NCI-H2081 (cell line): Measurements from ENCODE around the gene HAVCR1.
"Not testable (repeated sequence)": the region's sequence is repeated elsewhere in the genome, so short reads cannot be mapped to it uniquely, and the experiment has no call there.

Experiments used
- DNase-seq, 2 experiments: peaks; one replicate each; lab custom pipeline; 2025; lab: John Stamatoyannopoulos, UW

Gene HAVCR1

GRCh38 chr5:157059093-157059539, at the start of gene HAVCR1:
Gene HAVCR1 (minus strand): TSS chr5:157059116. CDS start chr5:157057943, 1,173 bp downstream.
- DNase-seq, result no peak

GRCh38 chr5:157107508-157107907, 48.6 kb upstream of the HAVCR1 start:
- DNase-seq, result no peak

- no peak for DNase-seq
Measured at GRCh38 chr5:157106630-157107461, 47.9 kb upstream of the HAVCR1 start.

GRCh38 chr5:157100140-157100679, 41.3 kb upstream of the HAVCR1 start:
- DNase-seq, result no peak

DNA sequence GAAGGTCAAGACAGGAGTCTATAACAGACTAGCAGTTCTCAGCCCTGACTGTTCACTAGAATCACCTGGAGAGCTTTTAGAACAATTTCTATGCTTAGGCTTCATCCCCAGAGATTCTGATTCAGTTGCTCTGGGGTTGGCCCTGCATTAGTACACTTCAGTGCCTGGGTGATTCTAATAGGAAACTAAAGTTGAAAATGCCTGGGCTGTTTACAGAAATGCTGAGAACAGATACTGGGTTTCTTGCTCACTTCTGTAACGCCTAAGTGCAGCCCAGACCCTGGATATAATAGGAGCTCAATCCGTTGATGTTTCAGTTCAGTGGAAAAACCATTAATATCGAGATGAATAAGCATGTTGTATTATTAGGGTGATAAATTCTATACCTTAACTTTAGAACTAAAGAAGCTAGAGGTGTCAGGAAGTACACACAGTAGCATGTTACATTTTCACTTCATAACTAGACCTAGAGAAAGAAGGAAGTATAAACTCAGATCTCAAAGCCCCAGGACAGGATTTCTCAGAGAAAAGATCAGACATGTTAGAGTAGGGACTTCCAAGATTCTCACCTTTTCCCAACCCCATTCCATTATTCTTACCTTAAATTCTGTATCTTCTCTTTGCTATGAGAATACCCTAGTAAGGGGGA, 29.6 kb upstream of the HAVCR1 start:
- no peak for DNase-seq

GRCh38 chr5:157086751-157087359, 27.9 kb upstream of the HAVCR1 start:
- no peak for DNase-seq

DNA sequence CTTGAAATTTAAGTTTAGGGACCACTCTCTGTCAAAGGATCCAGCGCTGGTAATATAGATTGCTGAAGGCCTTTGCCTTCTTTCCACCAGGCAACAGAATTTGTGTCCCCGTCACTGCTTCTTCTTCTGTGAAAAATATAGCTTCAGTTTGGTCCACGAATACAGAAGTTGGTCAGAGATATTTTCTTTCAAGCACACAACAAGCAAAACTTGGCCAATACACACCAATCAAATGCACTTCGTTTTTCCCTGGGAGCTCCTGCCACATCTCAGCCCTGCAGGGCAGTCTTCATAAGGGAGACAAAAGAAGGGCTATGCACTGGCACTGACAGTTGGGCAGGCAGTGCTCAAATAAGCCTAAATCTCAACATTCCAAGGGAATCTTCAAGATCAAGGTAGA, 27.0 kb upstream of the HAVCR1 start:
- DNase-seq, result no peak

- DNase-seq, result no peak
Measured at GRCh38 chr5:157080286-157080685, 21.4 kb upstream of the HAVCR1 start.

- DNase-seq, result no peak
Measured at GRCh38 chr5:157076558-157076957, 17.6 kb upstream of the HAVCR1 start.

DNA sequence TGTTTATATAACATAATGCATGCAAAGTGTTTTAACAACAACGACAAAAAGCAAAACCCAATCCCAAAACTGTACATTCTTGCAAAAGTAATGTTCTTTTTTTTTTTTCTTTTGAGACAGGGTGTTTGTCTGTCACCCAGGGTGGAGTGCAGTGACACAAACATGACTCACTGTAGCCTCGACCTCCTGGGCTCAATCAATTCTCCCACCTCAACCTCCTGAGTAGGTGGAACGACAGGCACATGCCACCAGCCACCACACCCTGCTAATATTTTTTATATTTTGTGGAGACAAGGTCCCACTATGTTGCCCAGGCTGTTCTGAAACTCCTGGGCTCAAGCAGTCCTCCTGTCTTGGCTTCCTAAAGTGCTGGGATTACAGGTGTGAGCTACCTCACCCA, 13.6 kb upstream of the HAVCR1 start:
- no peak for DNase-seq

DNA sequence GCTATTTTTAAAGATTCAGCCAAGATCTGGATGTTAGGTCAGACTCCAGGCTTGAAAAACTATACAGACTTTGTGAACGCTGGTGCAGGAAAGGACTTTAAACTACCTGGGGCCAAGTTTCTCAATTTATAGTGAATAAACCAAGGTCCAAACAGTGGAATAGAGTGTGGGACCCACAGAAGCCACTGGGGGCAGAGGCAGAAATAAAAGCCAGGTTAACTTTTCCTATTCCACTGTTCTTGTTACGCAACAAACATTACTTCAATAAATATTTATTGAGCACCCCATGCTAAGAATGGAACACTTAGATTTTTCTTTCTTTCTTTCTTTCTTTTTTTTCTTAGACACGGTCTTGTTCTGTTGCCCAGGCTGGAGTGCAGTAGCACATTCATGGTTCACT, 11.0 kb upstream of the HAVCR1 start:
- DNase-seq, result no peak

DNA sequence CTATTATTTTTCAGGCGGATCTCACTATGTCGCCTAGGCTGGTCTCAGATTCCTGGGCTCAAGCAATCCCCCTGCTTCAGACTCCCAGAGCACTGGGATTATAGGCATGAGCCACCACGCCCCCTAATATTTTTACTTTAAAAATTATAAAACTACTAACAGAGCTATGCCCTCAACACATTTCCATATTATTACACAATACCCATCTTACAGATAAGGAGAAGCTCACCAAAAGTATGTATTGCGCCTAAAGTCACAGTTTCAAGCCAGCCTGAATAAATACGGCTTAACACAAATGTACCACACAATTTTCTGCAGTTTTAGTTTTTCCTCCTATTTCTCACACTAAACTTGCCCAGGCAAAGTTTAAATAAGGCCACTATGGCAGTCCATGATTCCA, 9.9 kb upstream of the HAVCR1 start:
- no peak for DNase-seq

- no peak for DNase-seq
Measured at GRCh38 chr5:157068339-157068738, 9.4 kb upstream of the HAVCR1 start.

GRCh38 chr5:157067005-157067404, 8.1 kb upstream of the HAVCR1 start:
- no peak for DNase-seq

GRCh38 chr5:157066080-157066479, 7.2 kb upstream of the HAVCR1 start:
- no peak for DNase-seq

- no peak for DNase-seq
Measured at GRCh38 chr5:157063776-157064430, 5.0 kb upstream of the HAVCR1 start.

GRCh38 chr5:157059891-157060290, 975 bp upstream of the HAVCR1 start:
- no peak for DNase-seq

DNA sequence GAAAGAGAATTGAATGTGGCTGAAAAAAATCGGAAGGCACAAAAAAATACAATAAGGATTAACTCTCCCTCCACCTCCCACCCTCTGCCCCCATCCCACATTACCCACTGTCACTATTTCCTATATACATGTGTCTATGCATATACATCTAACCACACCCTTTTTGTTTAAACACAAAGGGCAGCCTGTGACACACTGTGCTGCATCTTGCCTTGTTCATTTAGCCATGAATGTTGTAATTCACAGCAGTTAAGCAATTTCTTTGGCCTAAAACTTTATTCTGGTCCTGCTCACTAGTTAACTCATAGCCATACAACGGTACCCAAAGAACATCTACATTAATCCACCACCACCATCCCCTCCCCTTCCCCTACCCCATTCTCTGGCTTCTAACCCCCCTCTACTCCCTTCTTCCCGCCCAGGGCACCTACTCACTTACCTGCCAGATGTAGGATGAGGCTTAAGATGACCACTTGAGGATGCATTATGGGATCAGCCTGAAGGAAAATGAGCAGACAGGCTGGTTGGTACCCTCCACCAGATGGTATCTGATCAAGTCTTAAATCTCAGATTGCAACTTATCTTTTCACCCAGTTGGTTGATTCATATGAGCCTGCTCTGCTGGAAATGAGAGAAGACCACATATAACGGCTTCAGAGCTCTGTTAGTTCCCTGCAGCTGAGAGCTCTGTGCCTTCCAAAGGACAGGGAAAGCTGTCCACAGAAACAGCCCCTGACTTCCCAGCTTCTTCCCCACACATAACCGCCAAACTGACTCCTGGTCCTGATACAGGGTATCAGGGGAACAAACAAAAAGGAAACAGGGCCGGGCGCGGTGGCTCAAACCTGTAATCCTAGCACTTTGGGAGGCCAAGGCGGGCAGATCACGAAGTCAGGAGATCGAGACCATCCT, 1.2 kb downstream of the HAVCR1 start:
- no peak for DNase-seq

DNA sequence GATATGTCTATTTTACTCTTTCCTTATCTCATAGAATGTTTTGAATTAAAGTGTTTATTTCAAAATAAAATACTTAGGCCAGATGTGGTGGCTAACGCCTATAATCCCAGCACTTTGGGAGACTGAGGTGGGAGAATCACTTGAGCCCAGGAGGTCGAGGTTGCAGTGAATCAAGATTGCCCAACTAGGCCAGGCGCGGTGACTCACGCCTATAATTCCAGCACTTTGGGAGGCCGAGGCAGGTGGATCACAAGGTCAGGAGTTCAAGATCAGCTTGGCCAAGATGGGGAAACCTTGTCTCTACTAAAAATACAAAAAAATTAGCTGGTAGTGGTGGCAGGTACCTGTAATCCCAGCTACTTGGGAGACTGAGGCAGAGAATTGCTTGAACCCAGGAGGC, 2.1 kb downstream of the HAVCR1 start:
- DNase-seq, result not testable (repeated sequence)

DNA sequence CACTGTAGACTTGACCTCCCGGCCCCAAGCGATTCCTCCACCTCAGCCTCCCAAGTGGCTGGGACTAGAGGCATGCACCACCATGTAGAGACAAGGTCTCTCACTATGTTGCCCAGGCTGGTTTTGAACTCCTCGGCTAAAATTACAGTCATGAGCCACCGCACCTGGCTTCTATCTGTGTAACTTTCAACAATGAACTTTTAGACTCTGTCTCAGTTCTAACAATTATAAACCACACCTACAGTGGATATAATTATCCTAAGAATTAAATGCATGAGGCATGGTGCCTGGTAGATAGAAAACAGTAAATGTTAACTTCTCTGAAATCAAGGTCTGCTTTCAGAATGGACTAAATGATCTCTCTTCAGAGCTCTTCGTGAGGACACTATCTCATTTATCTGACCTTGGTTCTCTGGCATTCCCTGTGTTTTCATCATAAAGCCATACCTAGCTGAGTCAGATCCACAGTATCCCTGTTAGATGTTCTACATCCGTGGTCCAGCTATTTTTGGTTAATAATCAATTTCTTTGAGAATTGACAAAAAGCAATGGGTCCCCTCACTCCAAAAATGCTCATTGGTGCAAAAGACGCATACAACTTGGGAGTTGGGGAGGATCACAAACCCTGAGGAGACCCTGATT, 7.2 kb downstream of the HAVCR1 start:
- no peak for DNase-seq

DNA sequence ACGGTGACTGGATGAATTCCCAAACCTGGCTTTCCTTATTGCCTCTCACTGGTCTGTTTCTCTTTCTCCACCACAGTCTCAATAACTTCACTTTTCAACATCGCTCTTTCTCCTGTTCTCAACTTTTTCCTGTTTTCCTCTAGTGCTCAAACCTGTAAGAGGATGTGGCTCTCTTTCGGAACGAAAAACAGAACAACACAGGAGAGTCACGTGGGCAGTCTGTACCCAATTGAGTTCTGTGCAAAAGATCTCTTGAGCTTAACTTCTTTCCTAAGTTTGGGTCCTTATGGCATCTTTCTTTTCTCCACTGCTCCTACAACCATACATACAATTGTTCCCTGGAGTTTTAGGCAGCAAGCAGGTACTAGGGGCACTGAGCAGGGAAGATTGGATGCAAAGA, 8.9 kb downstream of the HAVCR1 start:
- DNase-seq, result no peak
